HepG2 (cell line): Measurements from ENCODE around the gene TBX3. TPM values are rescaled to one million over a fixed set of nuclear protein-coding genes. Genes with fewer than 3 reads are reported as not detected.

Experiments used
- ATF7-NPFF ChIP-seq: sonication (generic); formaldehyde crosslinking; IDR thresholded peaks from 2 replicates; pipeline ENCODE4 v1.8.1; 2023; ENCODE audit warnings: mild to moderate bottlenecking, low read depth, missing genetic modification reagents, moderate library complexity
- DNMT3B ChIP-seq: conservative IDR thresholded peaks from 2 replicates; pipeline ENCODE4 v1.6.1; 2016; ENCODE audit warnings: missing biosample characterization, control low read depth
- GABPB1 ChIP-seq: IDR thresholded peaks from 2 replicates; pipeline ENCODE4 v1.6.1; 2016; ENCODE audit warnings: mild to moderate bottlenecking, missing genetic modification reagents, moderate library complexity, missing compliant biosample characterization
- HNRNPK ChIP-seq: fragments of 200-400 bp; formaldehyde crosslinking; IDR thresholded peaks from 2 replicates; pipeline ENCODE4 v1.6.1; 2018; ENCODE audit warnings: low read length, low read depth, moderate library complexity, mild to moderate bottlenecking; ENCODE audit not compliant: poor library complexity, severe bottlenecking
- KDM2A ChIP-seq: sonication (generic); formaldehyde crosslinking; IDR thresholded peaks from 2 replicates; pipeline ENCODE4 v1.4.0; 2020; ENCODE audit warnings: low read depth, missing genetic modification reagents, borderline replicate concordance
- LCORL ChIP-seq, 2 experiments: fragments of 450-650 bp in 1 of 2; sonication (generic) in 1 of 2; formaldehyde crosslinking in 1 of 2; IDR thresholded peaks; 2 replicates each; pipeline versions ENCODE4 v1.5.0 to v1.6.1; 2017 to 2020; ENCODE audit warnings: antibody characterized with exemption in 1 of 2, missing genetic modification reagents in 1 of 2
- MXI1 ChIP-seq: IDR thresholded peaks from 3 replicates; pipeline ENCODE4 v1.6.1; 2012; ENCODE audit warnings: low read depth, low read length, inconsistent platforms, borderline replicate concordance
- NFATC3 ChIP-seq: sonication (generic); formaldehyde crosslinking; IDR thresholded peaks from 2 replicates; pipeline ENCODE4 v1.5.1; 2020; ENCODE audit warnings: mild to moderate bottlenecking, missing genetic modification reagents
- SMAD1 ChIP-seq: sonication (generic); formaldehyde crosslinking; IDR thresholded peaks from 2 replicates; pipeline ENCODE4 v1.4.0; 2020; ENCODE audit warnings: missing genetic modification reagents, low read depth, mild to moderate bottlenecking, borderline replicate concordance
- WIZ ChIP-seq: sonication (generic); formaldehyde crosslinking; IDR thresholded peaks from 2 replicates; pipeline ENCODE4 v1.5.1; 2020; ENCODE audit warnings: mild to moderate bottlenecking, missing genetic modification reagents
- ZBTB20 ChIP-seq: sonication (generic); formaldehyde crosslinking; IDR thresholded peaks from 2 replicates; pipeline ENCODE4 v1.8.1; 2023; ENCODE audit warnings: missing genetic modification reagents, low read depth, mild to moderate bottlenecking, borderline replicate concordance
- ZNF124 ChIP-seq: sonication (generic); formaldehyde crosslinking; IDR thresholded peaks from 2 replicates; pipeline ENCODE4 v1.4.0; 2020; ENCODE audit warnings: missing genetic modification reagents
- ZNF510 ChIP-seq: sonication (generic); formaldehyde crosslinking; IDR thresholded peaks from 2 replicates; pipeline ENCODE4 v1.4.0; 2020; ENCODE audit warnings: low read depth, mild to moderate bottlenecking, missing genetic modification reagents
- ZNF598 ChIP-seq: sonication (generic); formaldehyde crosslinking; IDR thresholded peaks from 2 replicates; pipeline ENCODE4 v1.5.1; 2020; ENCODE audit warnings: mild to moderate bottlenecking, missing genetic modification reagents, borderline replicate concordance
- ZNF878 ChIP-seq: sonication (generic); formaldehyde crosslinking; IDR thresholded peaks from 2 replicates; pipeline ENCODE4 v1.8.1; 2023; ENCODE audit warnings: mild to moderate bottlenecking, missing genetic modification reagents, moderate library complexity
- polyA plus RNA-seq, 8 experiments: library from polyadenylated mRNA; depleted of rRNA in 3 of 8; stranded (reverse) in 7 of 8; unstranded in 1 of 8; fragments of >200 nt; fragmentation: Illumina TruSeq in 4 of 8; extraction: Trizol in 4 of 8; gene quantifications; 2 replicates each; pipeline versions ENCODE4 v1.2.1 to v1.2.3, GENCODE V29; 2011 to 2016; ENCODE audit warnings: low read depth in 4 of 8, missing spikeins in 1 of 8, mixed read lengths in 1 of 8; ENCODE audit not compliant: insufficient read depth in 1 of 8
- total RNA-seq, 5 experiments: library from RNA; depleted of rRNA; stranded (reverse); fragments of >200 nt; fragmentation: Illumina TruSeq; extraction: Trizol; gene quantifications; 2 replicates each; pipeline ENCODE4 v1.2.3, GENCODE V29; 2016; ENCODE audit warnings: low read depth in 1 of 5
- TF ChIP-seq, protein P1 (sequence below): sonication (generic); formaldehyde crosslinking; IDR thresholded peaks from 2 replicates; pipeline ENCODE4 v1.8.1; 2022; ENCODE audit warnings: mild to moderate bottlenecking, missing genetic modification reagents
- TF ChIP-seq, protein P2 (sequence below): IDR thresholded peaks from 2 replicates; pipeline ENCODE4 v1.6.1; 2016; ENCODE audit warnings: missing genetic modification reagents, missing compliant biosample characterization
- TF ChIP-seq, protein P3 (sequence below): sonication (generic); formaldehyde crosslinking; IDR thresholded peaks from 2 replicates; pipeline ENCODE4 v1.5.0; 2020; ENCODE audit warnings: mild to moderate bottlenecking, missing genetic modification reagents
- TF ChIP-seq, protein P4 (sequence below): sonication (generic); formaldehyde crosslinking; IDR thresholded peaks from 2 replicates; pipeline ENCODE4 v1.5.0; 2020; ENCODE audit warnings: mild to moderate bottlenecking, missing genetic modification reagents, borderline replicate concordance

Gene TBX3
- total and polyA plus RNA-seq, 2 of the 13 experiments (the other 11 are each of a cell fraction or from before 2014, with no cell fraction given), result 27.1 to 42.4 TPM

DNA sequence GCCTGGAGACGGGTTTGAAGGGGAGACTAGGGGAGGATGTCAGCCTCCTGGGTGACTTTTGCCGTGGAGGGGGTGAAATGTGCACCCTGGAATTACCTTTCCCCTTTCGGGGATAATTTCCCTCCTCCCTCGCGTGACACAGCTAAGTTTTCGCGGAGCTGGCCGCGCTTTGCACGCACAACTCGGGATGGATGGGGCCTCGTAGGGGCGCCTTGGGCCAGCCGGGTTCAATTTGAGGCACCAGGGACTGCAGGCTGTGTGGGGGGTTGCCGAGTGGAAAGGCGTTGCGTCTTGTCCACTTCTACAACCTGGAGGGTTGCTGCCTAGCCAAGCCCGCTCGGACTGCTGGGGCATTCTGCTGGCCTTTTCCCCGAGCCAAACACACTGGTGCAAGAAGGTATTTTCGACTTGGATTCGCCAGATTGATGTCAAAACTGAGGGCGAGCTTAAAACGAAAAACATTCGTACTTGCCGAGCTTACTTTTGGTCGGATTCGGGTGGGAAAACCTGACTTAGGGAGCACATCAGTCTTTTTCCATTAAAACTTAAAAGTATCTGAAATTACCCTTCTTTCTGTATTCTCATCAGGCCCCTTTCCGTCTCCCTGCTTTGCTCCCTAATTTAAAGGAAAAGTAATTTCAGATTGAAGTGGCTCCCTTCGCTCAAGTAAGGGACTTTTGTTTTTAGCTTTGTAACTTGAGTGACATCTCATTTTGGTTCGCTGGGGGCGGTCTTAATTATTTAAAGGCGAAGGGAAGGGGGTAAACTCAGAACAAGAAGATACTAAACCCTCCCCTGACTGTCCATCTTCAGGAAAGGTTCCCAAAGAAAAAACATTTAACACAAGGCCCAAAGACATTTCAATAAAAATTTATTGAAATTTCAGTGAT is 14.3 kb downstream of the TBX3 start (continued):
- TF ChIP-seq NFATC3 (CRISPR knock-in tag) (no peak), KDM2A (peak; percentile 88), LCORL (IDR thresholded peaks at IDR 0.05) (no peak), LCORL (CRISPR knock-in tag; IDR thresholded peaks at IDR 0.05) (peak; percentile 45; the same call in 1 of the 2 replicates), ZNF510 (no peak), SMAD1 (CRISPR knock-in tag) (0 out of 2 replicates have a peak, but pooled peaks have one; percentile 28), ATF7-NPFF (CRISPR knock-in tag) (no peak), HNRNPK (peak; percentile 24), GABPB1 (CRISPR knock-in tag) (peak; percentile 42), ZNF598 (peak; percentile 39; the same call in 1 of the 2 replicates), MXI1 (no peak), DNMT3B (CRISPR knock-in tag) (0 out of 2 replicates have a peak, but pooled peaks have one; percentile 32), WIZ (CRISPR knock-in tag) (no peak), ZNF124 (CRISPR knock-in tag) (0 out of 2 replicates have a peak, but pooled peaks have one; percentile 26), ZNF878 (0 out of 2 replicates have a peak, but pooled peaks have one; percentile 25), ZBTB20 (CRISPR knock-in tag) (no peak)
- TF ChIP-seq, protein P1, sequence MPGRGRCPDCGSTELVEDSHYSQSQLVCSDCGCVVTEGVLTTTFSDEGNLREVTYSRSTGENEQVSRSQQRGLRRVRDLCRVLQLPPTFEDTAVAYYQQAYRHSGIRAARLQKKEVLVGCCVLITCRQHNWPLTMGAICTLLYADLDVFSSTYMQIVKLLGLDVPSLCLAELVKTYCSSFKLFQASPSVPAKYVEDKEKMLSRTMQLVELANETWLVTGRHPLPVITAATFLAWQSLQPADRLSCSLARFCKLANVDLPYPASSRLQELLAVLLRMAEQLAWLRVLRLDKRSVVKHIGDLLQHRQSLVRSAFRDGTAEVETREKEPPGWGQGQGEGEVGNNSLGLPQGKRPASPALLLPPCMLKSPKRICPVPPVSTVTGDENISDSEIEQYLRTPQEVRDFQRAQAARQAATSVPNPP (CRISPR knock-in tag), result no peak
- TF ChIP-seq, protein P2, sequence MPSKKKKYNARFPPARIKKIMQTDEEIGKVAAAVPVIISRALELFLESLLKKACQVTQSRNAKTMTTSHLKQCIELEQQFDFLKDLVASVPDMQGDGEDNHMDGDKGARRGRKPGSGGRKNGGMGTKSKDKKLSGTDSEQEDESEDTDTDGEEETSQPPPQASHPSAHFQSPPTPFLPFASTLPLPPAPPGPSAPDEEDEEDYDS (CRISPR knock-in tag), result peak; percentile 54; the same call in 1 of the 2 replicates
- TF ChIP-seq, protein P3, sequence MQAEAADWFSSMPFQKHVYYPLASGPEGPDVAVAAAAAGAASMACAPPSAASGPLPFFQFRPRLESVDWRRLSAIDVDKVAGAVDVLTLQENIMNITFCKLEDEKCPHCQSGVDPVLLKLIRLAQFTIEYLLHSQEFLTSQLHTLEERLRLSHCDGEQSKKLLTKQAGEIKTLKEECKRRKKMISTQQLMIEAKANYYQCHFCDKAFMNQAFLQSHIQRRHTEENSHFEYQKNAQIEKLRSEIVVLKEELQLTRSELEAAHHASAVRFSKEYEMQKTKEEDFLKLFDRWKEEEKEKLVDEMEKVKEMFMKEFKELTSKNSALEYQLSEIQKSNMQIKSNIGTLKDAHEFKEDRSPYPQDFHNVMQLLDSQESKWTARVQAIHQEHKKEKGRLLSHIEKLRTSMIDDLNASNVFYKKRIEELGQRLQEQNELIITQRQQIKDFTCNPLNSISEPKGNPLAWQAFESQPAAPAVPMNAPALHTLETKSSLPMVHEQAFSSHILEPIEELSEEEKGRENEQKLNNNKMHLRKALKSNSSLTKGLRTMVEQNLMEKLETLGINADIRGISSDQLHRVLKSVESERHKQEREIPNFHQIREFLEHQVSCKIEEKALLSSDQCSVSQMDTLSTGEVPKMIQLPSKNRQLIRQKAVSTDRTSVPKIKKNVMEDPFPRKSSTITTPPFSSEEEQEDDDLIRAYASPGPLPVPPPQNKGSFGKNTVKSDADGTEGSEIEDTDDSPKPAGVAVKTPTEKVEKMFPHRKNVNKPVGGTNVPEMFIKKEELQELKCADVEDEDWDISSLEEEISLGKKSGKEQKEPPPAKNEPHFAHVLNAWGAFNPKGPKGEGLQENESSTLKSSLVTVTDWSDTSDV (CRISPR knock-in tag), result peak; percentile 55; the same call in 1 of the 2 replicates
- TF ChIP-seq, protein P4, sequence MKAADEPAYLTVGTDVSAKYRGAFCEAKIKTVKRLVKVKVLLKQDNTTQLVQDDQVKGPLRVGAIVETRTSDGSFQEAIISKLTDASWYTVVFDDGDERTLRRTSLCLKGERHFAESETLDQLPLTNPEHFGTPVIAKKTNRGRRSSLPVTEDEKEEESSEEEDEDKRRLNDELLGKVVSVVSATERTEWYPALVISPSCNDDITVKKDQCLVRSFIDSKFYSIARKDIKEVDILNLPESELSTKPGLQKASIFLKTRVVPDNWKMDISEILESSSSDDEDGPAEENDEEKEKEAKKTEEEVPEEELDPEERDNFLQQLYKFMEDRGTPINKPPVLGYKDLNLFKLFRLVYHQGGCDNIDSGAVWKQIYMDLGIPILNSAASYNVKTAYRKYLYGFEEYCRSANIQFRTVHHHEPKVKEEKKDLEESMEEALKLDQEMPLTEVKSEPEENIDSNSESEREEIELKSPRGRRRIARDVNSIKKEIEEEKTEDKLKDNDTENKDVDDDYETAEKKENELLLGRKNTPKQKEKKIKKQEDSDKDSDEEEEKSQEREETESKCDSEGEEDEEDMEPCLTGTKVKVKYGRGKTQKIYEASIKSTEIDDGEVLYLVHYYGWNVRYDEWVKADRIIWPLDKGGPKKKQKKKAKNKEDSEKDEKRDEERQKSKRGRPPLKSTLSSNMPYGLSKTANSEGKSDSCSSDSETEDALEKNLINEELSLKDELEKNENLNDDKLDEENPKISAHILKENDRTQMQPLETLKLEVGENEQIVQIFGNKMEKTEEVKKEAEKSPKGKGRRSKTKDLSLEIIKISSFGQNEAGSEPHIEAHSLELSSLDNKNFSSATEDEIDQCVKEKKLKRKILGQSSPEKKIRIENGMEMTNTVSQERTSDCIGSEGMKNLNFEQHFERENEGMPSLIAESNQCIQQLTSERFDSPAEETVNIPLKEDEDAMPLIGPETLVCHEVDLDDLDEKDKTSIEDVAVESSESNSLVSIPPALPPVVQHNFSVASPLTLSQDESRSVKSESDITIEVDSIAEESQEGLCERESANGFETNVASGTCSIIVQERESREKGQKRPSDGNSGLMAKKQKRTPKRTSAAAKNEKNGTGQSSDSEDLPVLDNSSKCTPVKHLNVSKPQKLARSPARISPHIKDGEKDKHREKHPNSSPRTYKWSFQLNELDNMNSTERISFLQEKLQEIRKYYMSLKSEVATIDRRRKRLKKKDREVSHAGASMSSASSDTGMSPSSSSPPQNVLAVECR (CRISPR knock-in tag), result peak; percentile 38; the same call in 1 of the 2 replicates
